ENCODE data around the gene GDI1. TPM values are rescaled to one million over a fixed set of nuclear protein-coding genes. Genes with fewer than 3 reads are reported as not detected.

Gene GDI1
- polyA plus RNA-seq, 1 donor (not counting 4 experiments of a cell fraction or from before 2014, with no cell fraction given) = 61.8 TPM

GRCh38 chrX:154466907-154467306 is 30.0 kb downstream of the GDI1 start:
- no peaks in the 10 kb centered on the region for H3K79me2 ChIP-seq (ENCODE audit: control insufficient read depth, insufficient read depth, low read length)
- H2AFZ ChIP-seq (ENCODE audit: control insufficient read depth, low read length) = no peak overlapping the region
- H3K4me1 ChIP-seq (ENCODE audit: control insufficient read depth, extremely low read depth, insufficient read depth, low read length) = no peaks in the 10 kb centered on the region
- H3K9ac ChIP-seq (ENCODE audit: control insufficient read depth, extremely low read depth, insufficient read depth, low read length) = no peak overlapping the region
- H3K9me1 ChIP-seq (ENCODE audit: control insufficient read depth, extremely low read depth, insufficient read depth, low read length) = no peaks in the 10 kb centered on the region
- no peak overlapping the region for H3K4me3 ChIP-seq (ENCODE audit: control insufficient read depth in 2 of 3, extremely low read depth in 1 of 3, insufficient read depth in 2 of 3, low read depth in 1 of 3, low read length in 3 of 3)
- no peak for DNase-seq (ENCODE audit: low read depth, low spot score)
- dilution Hi-C loops (cut with MboI; ENCODE audit: extremely low pct_ligation_motif_present, low sequenced_read_pairs) = no loop called here
- no peak overlapping the region for H3K4me2 ChIP-seq (ENCODE audit: control insufficient read depth, extremely low read depth, insufficient read depth, low read depth, low read length)
- no peaks in the 10 kb centered on the region for H3K27me3 ChIP-seq (ENCODE audit: control insufficient read depth, extremely low read depth, insufficient read depth, low read length)
- peaks cover 2% of the 10 kb centered on the region for H3K9me3 ChIP-seq (ENCODE audit: control insufficient read depth, low read depth, low read length)
- H3K27ac ChIP-seq (ENCODE audit: control insufficient read depth, insufficient read depth, low read length) = no peak overlapping the region
- peaks cover 0 to 5% of the 10 kb centered on the region in 2 experiments for H3K36me3 ChIP-seq (ENCODE audit: control insufficient read depth in 2 of 2, extremely low read depth in 1 of 2, insufficient read depth in 2 of 2, low read length in 2 of 2)
- H4K20me1 ChIP-seq (ENCODE audit: control insufficient read depth, extremely low read depth, insufficient read depth, low read length) = no peaks in the 10 kb centered on the region
- no peak for FAIRE-seq
- TF ChIP-seq, protein P1, sequence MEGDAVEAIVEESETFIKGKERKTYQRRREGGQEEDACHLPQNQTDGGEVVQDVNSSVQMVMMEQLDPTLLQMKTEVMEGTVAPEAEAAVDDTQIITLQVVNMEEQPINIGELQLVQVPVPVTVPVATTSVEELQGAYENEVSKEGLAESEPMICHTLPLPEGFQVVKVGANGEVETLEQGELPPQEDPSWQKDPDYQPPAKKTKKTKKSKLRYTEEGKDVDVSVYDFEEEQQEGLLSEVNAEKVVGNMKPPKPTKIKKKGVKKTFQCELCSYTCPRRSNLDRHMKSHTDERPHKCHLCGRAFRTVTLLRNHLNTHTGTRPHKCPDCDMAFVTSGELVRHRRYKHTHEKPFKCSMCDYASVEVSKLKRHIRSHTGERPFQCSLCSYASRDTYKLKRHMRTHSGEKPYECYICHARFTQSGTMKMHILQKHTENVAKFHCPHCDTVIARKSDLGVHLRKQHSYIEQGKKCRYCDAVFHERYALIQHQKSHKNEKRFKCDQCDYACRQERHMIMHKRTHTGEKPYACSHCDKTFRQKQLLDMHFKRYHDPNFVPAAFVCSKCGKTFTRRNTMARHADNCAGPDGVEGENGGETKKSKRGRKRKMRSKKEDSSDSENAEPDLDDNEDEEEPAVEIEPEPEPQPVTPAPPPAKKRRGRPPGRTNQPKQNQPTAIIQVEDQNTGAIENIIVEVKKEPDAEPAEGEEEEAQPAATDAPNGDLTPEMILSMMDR (optimal IDR thresholded peaks at IDR 0.05 in 1 of 3, IDR thresholded peaks at IDR 0.05 in 1 of 3, conservative IDR thresholded peaks at IDR 0.05 in 1 of 3; ENCODE audit: extremely low read depth in 1 of 3, insufficient read depth in 2 of 3, low read length in 3 of 3) = no peak

GRCh38 chrX:154467556-154467955 is 30.6 kb downstream of the GDI1 start:
- H3K79me2 ChIP-seq (ENCODE audit: control insufficient read depth, insufficient read depth, low read length) = no peaks in the 10 kb centered on the region
- no peak overlapping the region for H3K27ac ChIP-seq (ENCODE audit: control insufficient read depth, insufficient read depth, low read length)
- no peaks in the 10 kb centered on the region for H4K20me1 ChIP-seq (ENCODE audit: control insufficient read depth, extremely low read depth, insufficient read depth, low read length)
- dilution Hi-C loops (cut with MboI; ENCODE audit: extremely low pct_ligation_motif_present, low sequenced_read_pairs) = no loop called here
- peaks cover 2% of the 10 kb centered on the region for H3K9me3 ChIP-seq (ENCODE audit: control insufficient read depth, low read depth, low read length)
- no peak overlapping the region for H3K4me3 ChIP-seq (ENCODE audit: control insufficient read depth in 2 of 3, extremely low read depth in 1 of 3, insufficient read depth in 2 of 3, low read depth in 1 of 3, low read length in 3 of 3)
- H3K27me3 ChIP-seq (ENCODE audit: control insufficient read depth, extremely low read depth, insufficient read depth, low read length) = no peaks in the 10 kb centered on the region
- no peak overlapping the region for H3K4me2 ChIP-seq (ENCODE audit: control insufficient read depth, extremely low read depth, insufficient read depth, low read depth, low read length)
- TF ChIP-seq, protein P1 (optimal IDR thresholded peaks at IDR 0.05 in 1 of 3, IDR thresholded peaks at IDR 0.05 in 1 of 3, conservative IDR thresholded peaks at IDR 0.05 in 1 of 3; ENCODE audit: extremely low read depth in 1 of 3, insufficient read depth in 2 of 3, low read length in 3 of 3) = no peak
- no peak for TF ChIP-seq EZH2 (IDR thresholded peaks at IDR 0.05; ENCODE audit: low read length)
- H3K9me1 ChIP-seq (ENCODE audit: control insufficient read depth, extremely low read depth, insufficient read depth, low read length) = no peaks in the 10 kb centered on the region
- DNase-seq (ENCODE audit: low read depth, low spot score) = no peak
- no peak overlapping the region for H3K9ac ChIP-seq (ENCODE audit: control insufficient read depth, extremely low read depth, insufficient read depth, low read length)
- peaks cover 0 to 5% of the 10 kb centered on the region in 2 experiments for H3K36me3 ChIP-seq (ENCODE audit: control insufficient read depth in 2 of 2, extremely low read depth in 1 of 2, insufficient read depth in 2 of 2, low read length in 2 of 2)
- no peak overlapping the region for H2AFZ ChIP-seq (ENCODE audit: control insufficient read depth, low read length)
- no peaks in the 10 kb centered on the region for H3K4me1 ChIP-seq (ENCODE audit: control insufficient read depth, extremely low read depth, insufficient read depth, low read length)
- no peak for FAIRE-seq
